GM18505 (cell line): ENCODE data around the gene MIEF1.
"Not testable (repeated sequence)": the region's sequence is repeated elsewhere in the genome, so short reads cannot be mapped to it uniquely, and the experiment has no call there.

Experiments
- ATAC-seq: cut with Tn5 transposase; IDR thresholded peaks from one replicate; pipeline ENCODE4 v1.9.1; 2021; ENCODE audit not compliant: unreplicated experiment
- POLR2A ChIP-seq: IDR thresholded peaks from 4 replicates; pipeline ENCODE4 v1.6.1; 2011; ENCODE audit warnings: borderline replicate concordance; ENCODE audit not compliant: insufficient read depth, insufficient read length; ENCODE audit errors: extremely low read depth

The MIEF1 gene

GRCh38 chr22:39520226-39521105 lies 18.4 kb downstream of the MIEF1 start, which contains the start of gene ATF4:
Gene ATF4, plus strand, starts transcription at chr22:39520562. Its CDS starts 884 bp downstream, at chr22:39521446.
- TF ChIP-seq POLR2A = peak; percentile 99
- peak; percentile 49 for ATAC-seq

GRCh38 chr22:39521106-39521885 lies 19.2 kb downstream of the MIEF1 start:
- ATAC-seq = not testable (repeated sequence)

- not testable (repeated sequence) for ATAC-seq
These were observed 20.0 kb downstream of the MIEF1 start for GRCh38 chr22:39522091-39522490.

- TF ChIP-seq POLR2A = peak; percentile 73
- no peak for ATAC-seq
These were observed 20.6 kb downstream of the MIEF1 start for GRCh38 chr22:39522567-39523300.

GRCh38 chr22:39524089-39524752 lies 22.1 kb downstream of the MIEF1 start:
- no peak for TF ChIP-seq POLR2A
- ATAC-seq = no peak

GRCh38 chr22:39524753-39525657 lies 22.9 kb downstream of the MIEF1 start:
- ATAC-seq = no peak

GRCh38 chr22:39525658-39525975 lies 23.5 kb downstream of the MIEF1 start:
- TF ChIP-seq POLR2A = no peak
- no peak for ATAC-seq

More at GRCh38 chr22:39524753-39525657, 22.9 kb downstream of the MIEF1 start:
- TF ChIP-seq POLR2A = no peak

GRCh38 chr22:39526736-39527171 lies 24.7 kb downstream of the MIEF1 start:
- no peak for TF ChIP-seq POLR2A
- ATAC-seq = no peak

- no peak for TF ChIP-seq POLR2A
- no peak for ATAC-seq
These were observed 25.4 kb downstream of the MIEF1 start for GRCh38 chr22:39527481-39527961.

- no peak for ATAC-seq
- peak; percentile 54 for TF ChIP-seq POLR2A
These were observed 26.1 kb downstream of the MIEF1 start for GRCh38 chr22:39528080-39528661.

- no peak for TF ChIP-seq POLR2A
- peak; percentile 28 for ATAC-seq
These were observed 26.8 kb downstream of the MIEF1 start for GRCh38 chr22:39528681-39529486.
